GM18858 (cell line): ENCODE results near the gene KMT2E.
A peak's percentile ranks its signal among the peaks of the same experiment; 100 is the strongest.

Experiments used
- ATAC-seq: cut with Tn5 transposase; IDR thresholded peaks from one replicate; pipeline ENCODE4 v1.9.1; 2021; ENCODE audit not compliant: unreplicated experiment

KMT2E gene

GRCh38 chr7:105009667-105010503 is 4.1 kb upstream of the KMT2E start:
- ATAC-seq, result no peak

GRCh38 chr7:105010504-105011130 is 3.4 kb upstream of the KMT2E start:
- no peak for ATAC-seq

- no peak for ATAC-seq
Measured at GRCh38 chr7:105011141-105011830, 2.7 kb upstream of the KMT2E start.

GRCh38 chr7:105011831-105012502 is 2.0 kb upstream of the KMT2E start:
- ATAC-seq, result no peak

- peak; percentile 54 for ATAC-seq
Measured at GRCh38 chr7:105012503-105013220, 1.3 kb upstream of the KMT2E start.

- peak; percentile 24 for ATAC-seq
Measured at GRCh38 chr7:105013221-105013815, 687 bp upstream of the KMT2E start.

GRCh38 chr7:105014693-105015389 is 836 bp downstream of the KMT2E start:
- ATAC-seq, result no peak

GRCh38 chr7:105015390-105015965 is 1.5 kb downstream of the KMT2E start:
- no peak for ATAC-seq

- no peak for ATAC-seq
Measured at GRCh38 chr7:105016068-105016708, 2.2 kb downstream of the KMT2E start.

- ATAC-seq, result no peak
Measured at GRCh38 chr7:105016709-105017656, 3.0 kb downstream of the KMT2E start.

GRCh38 chr7:105017657-105018365 is 3.8 kb downstream of the KMT2E start:
- no peak for ATAC-seq

- ATAC-seq, result no peak
Measured at GRCh38 chr7:105019269-105019668, 5.3 kb downstream of the KMT2E start.

- ATAC-seq, result no peak
Measured at GRCh38 chr7:105020926-105021325, 6.9 kb downstream of the KMT2E start.

- no peak for ATAC-seq
Measured at GRCh38 chr7:105021352-105021751, 7.3 kb downstream of the KMT2E start.

- ATAC-seq, result no peak
Measured at GRCh38 chr7:105021967-105022366, 8.0 kb downstream of the KMT2E start.

GRCh38 chr7:105022458-105022857 is 8.5 kb downstream of the KMT2E start:
- no peak for ATAC-seq

GRCh38 chr7:105024734-105025133 is 10.7 kb downstream of the KMT2E start:
- ATAC-seq, result no peak
